Measurements from ENCODE around the gene ETS2. TPM values are rescaled to one million over a fixed set of nuclear protein-coding genes. Genes with fewer than 3 reads are reported as not detected.

The ETS2 gene
- polyA plus RNA-seq, 1 donor (not counting 4 experiments of a cell fraction or from before 2014, with no cell fraction given), result 58.5 TPM

DNA sequence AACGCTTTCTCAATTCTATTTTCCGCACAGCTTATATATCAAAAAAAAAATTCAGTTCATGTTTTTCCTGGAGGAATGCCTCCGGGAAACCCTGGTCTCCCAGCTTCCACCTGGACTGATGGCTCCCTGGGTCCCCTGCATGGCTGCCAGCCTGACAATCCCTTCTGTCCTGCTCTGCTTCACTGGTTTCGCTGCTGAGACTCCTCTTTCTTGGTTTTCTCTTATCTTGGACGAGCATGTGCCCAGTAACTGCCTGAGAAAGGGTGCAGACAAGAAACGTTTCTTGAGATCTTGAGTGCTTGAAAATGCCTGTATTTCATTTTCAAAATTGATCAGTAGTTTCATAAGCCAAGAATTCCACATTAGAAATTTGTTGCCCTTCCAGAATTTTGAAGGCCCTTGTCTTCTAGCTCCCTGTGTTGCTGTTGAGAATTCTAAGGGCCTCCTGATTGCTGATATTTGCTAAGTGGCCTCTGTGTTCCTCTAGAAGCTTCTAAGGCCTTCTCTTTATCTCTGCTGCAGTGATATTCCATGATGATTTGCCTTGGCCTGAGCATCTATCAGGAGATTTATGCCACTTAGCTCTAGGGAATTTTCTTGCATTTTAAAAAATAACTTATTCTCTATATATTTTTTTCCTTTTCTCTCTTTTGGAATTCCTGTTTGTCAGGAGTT is 44.7 kb downstream of the ETS2 start:
- Histone ChIP-seq H3K79me2 (ENCODE audit: control insufficient read depth, insufficient read depth, low read length) (no peaks in the 10 kb centered on the region), H3K4me3 (ENCODE audit: control insufficient read depth in 2 of 3, extremely low read depth in 1 of 3, insufficient read depth in 2 of 3, low read depth in 1 of 3, low read length in 3 of 3) (no peak overlapping the region), H2AFZ (ENCODE audit: control insufficient read depth, low read length) (no peak overlapping the region), H3K4me2 (ENCODE audit: control insufficient read depth, extremely low read depth, insufficient read depth, low read depth, low read length) (no peak overlapping the region), H3K27ac (ENCODE audit: control insufficient read depth, insufficient read depth, low read length) (no peak overlapping the region), H3K36me3 (ENCODE audit: control insufficient read depth in 2 of 2, extremely low read depth in 1 of 2, insufficient read depth in 2 of 2, low read length in 2 of 2) (no peaks in the 10 kb centered on the region), H4K20me1 (ENCODE audit: control insufficient read depth, extremely low read depth, insufficient read depth, low read length) (no peaks in the 10 kb centered on the region), H3K9ac (ENCODE audit: control insufficient read depth, extremely low read depth, insufficient read depth, low read length) (no peak overlapping the region), H3K9me3 (ENCODE audit: control insufficient read depth, low read depth, low read length) (no peaks in the 10 kb centered on the region), H3K9me1 (ENCODE audit: control insufficient read depth, extremely low read depth, insufficient read depth, low read length) (no peaks in the 10 kb centered on the region), H3K4me1 (ENCODE audit: control insufficient read depth, extremely low read depth, insufficient read depth, low read length) (peaks cover 44% of the 10 kb centered on the region), H3K27me3 (ENCODE audit: control insufficient read depth, extremely low read depth, insufficient read depth, low read length) (no peaks in the 10 kb centered on the region)
- dilution Hi-C loops (cut with MboI; ENCODE audit: extremely low pct_ligation_motif_present, low sequenced_read_pairs), result no loop called here
- DNase-seq (ENCODE audit: low read depth, low spot score) (no peak), FAIRE-seq (no peak)
- no peak for TF ChIP-seq EZH2 (IDR thresholded peaks at IDR 0.05; ENCODE audit: low read length)

DNA sequence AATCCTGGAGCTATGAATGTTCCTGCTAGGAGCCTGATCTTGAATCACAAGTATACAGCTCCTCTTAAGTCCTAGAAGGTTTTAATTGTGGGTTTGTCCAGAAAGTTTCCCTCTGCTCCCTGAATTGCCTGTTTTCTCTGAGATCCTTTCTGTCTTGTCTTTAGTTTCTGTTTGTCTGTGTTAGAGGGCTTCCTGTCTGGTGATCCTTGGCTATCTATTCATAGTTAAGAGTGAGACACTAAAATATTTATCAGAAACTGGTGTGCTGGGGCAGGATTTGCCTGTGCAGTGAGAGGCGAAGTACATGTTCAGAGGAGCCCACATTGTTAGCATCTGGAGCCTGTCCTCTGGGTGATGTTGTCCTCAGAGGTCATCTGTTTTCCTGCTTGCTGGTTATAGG is 45.4 kb downstream of the ETS2 start:
- peak overlapping the region; percentile 36 for H2AFZ ChIP-seq (ENCODE audit: control insufficient read depth, low read length)
- no peaks in the 10 kb centered on the region for H3K9me1 ChIP-seq (ENCODE audit: control insufficient read depth, extremely low read depth, insufficient read depth, low read length)
- H3K4me1 ChIP-seq (ENCODE audit: control insufficient read depth, extremely low read depth, insufficient read depth, low read length), result peaks cover 44% of the 10 kb centered on the region
- no peaks in the 10 kb centered on the region for H3K9me3 ChIP-seq (ENCODE audit: control insufficient read depth, low read depth, low read length)
- TF ChIP-seq, protein P1, sequence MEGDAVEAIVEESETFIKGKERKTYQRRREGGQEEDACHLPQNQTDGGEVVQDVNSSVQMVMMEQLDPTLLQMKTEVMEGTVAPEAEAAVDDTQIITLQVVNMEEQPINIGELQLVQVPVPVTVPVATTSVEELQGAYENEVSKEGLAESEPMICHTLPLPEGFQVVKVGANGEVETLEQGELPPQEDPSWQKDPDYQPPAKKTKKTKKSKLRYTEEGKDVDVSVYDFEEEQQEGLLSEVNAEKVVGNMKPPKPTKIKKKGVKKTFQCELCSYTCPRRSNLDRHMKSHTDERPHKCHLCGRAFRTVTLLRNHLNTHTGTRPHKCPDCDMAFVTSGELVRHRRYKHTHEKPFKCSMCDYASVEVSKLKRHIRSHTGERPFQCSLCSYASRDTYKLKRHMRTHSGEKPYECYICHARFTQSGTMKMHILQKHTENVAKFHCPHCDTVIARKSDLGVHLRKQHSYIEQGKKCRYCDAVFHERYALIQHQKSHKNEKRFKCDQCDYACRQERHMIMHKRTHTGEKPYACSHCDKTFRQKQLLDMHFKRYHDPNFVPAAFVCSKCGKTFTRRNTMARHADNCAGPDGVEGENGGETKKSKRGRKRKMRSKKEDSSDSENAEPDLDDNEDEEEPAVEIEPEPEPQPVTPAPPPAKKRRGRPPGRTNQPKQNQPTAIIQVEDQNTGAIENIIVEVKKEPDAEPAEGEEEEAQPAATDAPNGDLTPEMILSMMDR (optimal IDR thresholded peaks at IDR 0.05 in 1 of 3, IDR thresholded peaks at IDR 0.05 in 1 of 3, conservative IDR thresholded peaks at IDR 0.05 in 1 of 3; ENCODE audit: extremely low read depth in 1 of 3, insufficient read depth in 2 of 3, low read length in 3 of 3), result no peak
- TF ChIP-seq EZH2 (IDR thresholded peaks at IDR 0.05; ENCODE audit: low read length), result no peak
- no peak overlapping the region for H3K4me3 ChIP-seq (ENCODE audit: control insufficient read depth in 2 of 3, extremely low read depth in 1 of 3, insufficient read depth in 2 of 3, low read depth in 1 of 3, low read length in 3 of 3)
- no peaks in the 10 kb centered on the region for H3K79me2 ChIP-seq (ENCODE audit: control insufficient read depth, insufficient read depth, low read length)
- dilution Hi-C loops (cut with MboI; ENCODE audit: extremely low pct_ligation_motif_present, low sequenced_read_pairs), result no loop called here
- H3K36me3 ChIP-seq (ENCODE audit: control insufficient read depth in 2 of 2, extremely low read depth in 1 of 2, insufficient read depth in 2 of 2, low read length in 2 of 2), result no peaks in the 10 kb centered on the region
- H3K27ac ChIP-seq (ENCODE audit: control insufficient read depth, insufficient read depth, low read length), result no peak overlapping the region
- H3K9ac ChIP-seq (ENCODE audit: control insufficient read depth, extremely low read depth, insufficient read depth, low read length), result no peak overlapping the region
- no peaks in the 10 kb centered on the region for H4K20me1 ChIP-seq (ENCODE audit: control insufficient read depth, extremely low read depth, insufficient read depth, low read length)
- FAIRE-seq, result no peak
- no peaks in the 10 kb centered on the region for H3K27me3 ChIP-seq (ENCODE audit: control insufficient read depth, extremely low read depth, insufficient read depth, low read length)
- DNase-seq (ENCODE audit: low read depth, low spot score), result no peak
- H3K4me2 ChIP-seq (ENCODE audit: control insufficient read depth, extremely low read depth, insufficient read depth, low read depth, low read length), result no peak overlapping the region

DNA sequence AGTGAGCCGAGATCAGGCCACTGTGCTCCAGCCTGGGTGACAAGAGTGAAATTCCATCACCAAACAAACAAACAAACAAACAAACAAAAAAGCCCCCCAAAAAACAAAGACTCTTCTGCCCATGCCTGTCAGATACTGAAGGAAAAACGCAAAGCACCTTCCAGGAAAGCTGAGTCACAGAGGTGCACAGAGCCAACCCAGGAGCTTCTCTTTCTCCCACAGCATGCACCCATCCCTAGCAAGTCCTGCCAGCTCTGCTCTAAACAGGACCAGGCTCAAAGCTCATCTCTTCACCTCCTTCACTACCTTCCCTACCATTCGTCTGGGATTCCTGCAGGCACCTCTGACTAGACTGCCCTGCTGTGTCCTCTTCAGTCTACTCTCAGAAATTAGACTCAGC is 46.5 kb downstream of the ETS2 start:
- no peak for DNase-seq (ENCODE audit: low read depth, low spot score)
- no peaks in the 10 kb centered on the region for H3K9me3 ChIP-seq (ENCODE audit: control insufficient read depth, low read depth, low read length)
- peaks cover 40% of the 10 kb centered on the region for H3K4me1 ChIP-seq (ENCODE audit: control insufficient read depth, extremely low read depth, insufficient read depth, low read length)
- H3K9me1 ChIP-seq (ENCODE audit: control insufficient read depth, extremely low read depth, insufficient read depth, low read length), result no peaks in the 10 kb centered on the region
- H3K36me3 ChIP-seq (ENCODE audit: control insufficient read depth in 2 of 2, extremely low read depth in 1 of 2, insufficient read depth in 2 of 2, low read length in 2 of 2), result no peaks in the 10 kb centered on the region
- no peak overlapping the region for H3K9ac ChIP-seq (ENCODE audit: control insufficient read depth, extremely low read depth, insufficient read depth, low read length)
- H3K4me2 ChIP-seq (ENCODE audit: control insufficient read depth, extremely low read depth, insufficient read depth, low read depth, low read length), result no peak overlapping the region
- TF ChIP-seq, protein P1 (optimal IDR thresholded peaks at IDR 0.05 in 1 of 3, IDR thresholded peaks at IDR 0.05 in 1 of 3, conservative IDR thresholded peaks at IDR 0.05 in 1 of 3; ENCODE audit: extremely low read depth in 1 of 3, insufficient read depth in 2 of 3, low read length in 3 of 3), result no peak
- no peak for TF ChIP-seq EZH2 (IDR thresholded peaks at IDR 0.05; ENCODE audit: low read length)
- H3K79me2 ChIP-seq (ENCODE audit: control insufficient read depth, insufficient read depth, low read length), result no peaks in the 10 kb centered on the region
- dilution Hi-C loops (cut with MboI; ENCODE audit: extremely low pct_ligation_motif_present, low sequenced_read_pairs), result no loop called here
- peak; percentile 20 for FAIRE-seq
- no peak overlapping the region for H2AFZ ChIP-seq (ENCODE audit: control insufficient read depth, low read length)
- H3K4me3 ChIP-seq (ENCODE audit: control insufficient read depth in 2 of 3, extremely low read depth in 1 of 3, insufficient read depth in 2 of 3, low read depth in 1 of 3, low read length in 3 of 3), result no peak overlapping the region
- H3K27me3 ChIP-seq (ENCODE audit: control insufficient read depth, extremely low read depth, insufficient read depth, low read length), result no peaks in the 10 kb centered on the region
- H3K27ac ChIP-seq (ENCODE audit: control insufficient read depth, insufficient read depth, low read length), result peak overlapping the region; percentile 45
- H4K20me1 ChIP-seq (ENCODE audit: control insufficient read depth, extremely low read depth, insufficient read depth, low read length), result no peaks in the 10 kb centered on the region
